GM19397 (cell line): ENCODE measurements around the gene ACVR1C.
"Not testable (repeated sequence)": the region's sequence is repeated elsewhere in the genome, so short reads cannot be mapped to it uniquely, and the experiment has no call there.

ENCODE experiments used
- ATAC-seq: cut with Tn5 transposase; IDR thresholded peaks from one replicate; pipeline ENCODE4 v1.9.1; 2021; ENCODE audit warnings: mild to moderate bottlenecking, moderate library complexity; ENCODE audit not compliant: unreplicated experiment

ACVR1C gene

GRCh38 chr2:157587576-157587975 lies 41.1 kb downstream of the ACVR1C start:
- ATAC-seq: no peak

GRCh38 chr2:157574165-157574564 lies 54.5 kb downstream of the ACVR1C start:
- no peak for ATAC-seq

- ATAC-seq: no peak
Observed at GRCh38 chr2:157572725-157573124, 55.9 kb downstream of the ACVR1C start.

- ATAC-seq: not testable (repeated sequence)
Observed at GRCh38 chr2:157566623-157567022, 62.0 kb downstream of the ACVR1C start.

- not testable (repeated sequence) for ATAC-seq
Observed at GRCh38 chr2:157566113-157566512, 62.6 kb downstream of the ACVR1C start.

- ATAC-seq: no peak
Observed at GRCh38 chr2:157565550-157565949, 63.1 kb downstream of the ACVR1C start.

- ATAC-seq: no peak
Observed at GRCh38 chr2:157559890-157560289, 68.8 kb downstream of the ACVR1C start.

GRCh38 chr2:157559461-157559860 lies 69.2 kb downstream of the ACVR1C start:
- no peak for ATAC-seq

- no peak for ATAC-seq
Observed at GRCh38 chr2:157559061-157559460, 69.6 kb downstream of the ACVR1C start.

GRCh38 chr2:157557770-157558169 lies 70.9 kb downstream of the ACVR1C start:
- no peak for ATAC-seq

- no peak for ATAC-seq
Observed at GRCh38 chr2:157540102-157540501, 88.6 kb downstream of the ACVR1C start.

- ATAC-seq: no peak
Observed at GRCh38 chr2:157538064-157538463, 90.6 kb downstream of the ACVR1C start.

- no peak for ATAC-seq
Observed at GRCh38 chr2:157536815-157537214, 91.8 kb downstream of the ACVR1C start.

GRCh38 chr2:157528963-157529751 lies 99.5 kb downstream of the ACVR1C start:
- ATAC-seq: no peak

GRCh38 chr2:157526070-157526469 lies 102.6 kb downstream of the ACVR1C start:
- ATAC-seq: no peak

GRCh38 chr2:157523270-157524247 lies 105.1 kb downstream of the ACVR1C start:
- no peak for ATAC-seq

- not testable (repeated sequence) for ATAC-seq
Observed at GRCh38 chr2:157514966-157515365, 113.7 kb downstream of the ACVR1C start.

GRCh38 chr2:157509744-157510143 lies 118.9 kb downstream of the ACVR1C start:
- no peak for ATAC-seq

GRCh38 chr2:157508676-157509075 lies 120.0 kb downstream of the ACVR1C start:
- no peak for ATAC-seq

GRCh38 chr2:157506586-157506985 lies 122.1 kb downstream of the ACVR1C start:
- ATAC-seq: no peak

- no peak for ATAC-seq
Observed at GRCh38 chr2:157504623-157505022, 124.0 kb downstream of the ACVR1C start.

- no peak for ATAC-seq
Observed at GRCh38 chr2:157501026-157501425, 127.6 kb downstream of the ACVR1C start.
